Measurements from ENCODE around the gene MAGI1. TPM values are rescaled to one million over a fixed set of nuclear protein-coding genes. Genes with fewer than 3 reads are reported as not detected.
A peak's percentile ranks its signal among the peaks of the same experiment; 100 is the strongest.

Gene MAGI1
- total RNA-seq, 1 donor from 2014 or later, result 101 TPM

DNA sequence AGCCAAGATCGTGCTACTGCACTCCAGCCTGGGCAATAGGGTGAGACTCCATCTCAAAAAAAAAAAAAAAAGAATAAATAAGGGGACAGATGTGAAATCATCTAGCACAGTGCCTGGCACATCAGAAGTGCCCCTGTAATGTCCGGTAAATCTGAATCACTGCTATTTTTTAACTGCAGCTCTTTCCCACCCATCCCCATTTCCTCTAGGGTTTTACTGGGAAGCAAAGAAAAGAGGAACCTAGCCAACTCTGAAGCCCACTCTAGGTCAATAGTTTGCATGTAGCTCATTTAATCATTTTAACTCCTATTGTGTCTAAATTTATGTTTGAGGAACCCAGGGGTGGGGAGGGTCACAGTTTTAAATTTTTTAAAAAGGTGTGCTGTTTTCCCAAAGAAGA lies 26.0 kb downstream of the MAGI1 start:
- peak; percentile 30 for DNase-seq

DNA sequence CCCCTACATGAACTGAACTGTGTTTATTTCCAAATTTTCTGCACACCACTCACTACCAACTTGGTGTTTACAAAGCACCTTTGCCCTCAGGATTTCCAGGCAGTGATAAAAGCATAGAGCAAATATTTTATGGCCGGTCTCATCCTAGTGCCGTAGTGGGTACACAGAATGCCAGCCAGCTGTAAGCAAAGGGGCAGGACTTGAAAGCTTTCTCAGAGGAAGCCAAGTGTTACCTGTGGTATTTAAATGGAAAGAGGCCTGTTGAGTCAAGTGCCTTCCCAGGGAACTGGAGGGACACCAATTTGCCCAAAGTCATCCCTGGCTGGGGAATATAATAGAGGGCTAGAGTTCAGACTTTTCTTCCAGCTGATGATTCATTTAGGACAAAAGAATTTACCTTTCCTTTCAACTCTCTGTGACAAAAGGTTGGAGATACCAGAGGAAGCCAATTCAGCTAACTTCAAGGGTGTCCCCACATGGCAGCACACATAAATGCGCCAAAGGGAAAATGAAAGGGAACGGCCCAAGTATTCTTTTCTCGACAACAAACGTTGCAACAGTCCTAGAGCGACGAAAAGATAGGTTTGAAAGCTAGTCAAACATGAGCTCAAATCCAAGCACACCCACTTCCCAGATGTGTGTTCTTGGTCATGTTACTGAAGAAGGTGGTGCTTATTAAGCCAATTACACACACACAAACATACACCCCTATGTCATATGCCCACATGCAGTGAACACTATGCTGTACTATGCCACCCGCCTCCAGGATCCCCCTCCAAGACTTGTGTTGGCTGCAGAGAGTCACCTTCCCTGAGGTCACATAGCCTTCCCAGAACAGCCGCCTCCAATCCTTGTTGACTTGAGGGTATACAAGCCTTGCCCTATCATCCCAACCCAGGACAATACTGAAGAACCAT lies 27.7 kb downstream of the MAGI1 start:
- DNase-seq, result peak; percentile 43

DNA sequence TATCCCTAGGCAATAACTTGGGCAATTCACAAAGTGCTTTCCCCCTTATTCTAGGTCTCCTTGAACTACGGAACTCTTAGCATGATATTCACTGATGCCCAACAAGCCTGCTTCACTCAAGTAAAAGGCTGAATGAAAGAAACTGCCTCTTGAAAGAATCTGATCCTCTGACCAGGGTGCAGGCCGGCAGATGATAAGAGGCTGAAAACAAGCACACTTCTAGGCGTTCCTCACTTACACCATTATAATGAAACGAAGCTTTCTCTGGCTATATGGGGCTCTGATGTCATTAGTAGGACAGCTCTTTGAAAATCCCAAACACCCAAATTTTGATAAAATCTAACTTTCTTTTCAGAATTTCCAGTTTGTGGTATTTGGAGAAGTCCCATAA lies 28.4 kb downstream of the MAGI1 start:
- no peak for DNase-seq

DNA sequence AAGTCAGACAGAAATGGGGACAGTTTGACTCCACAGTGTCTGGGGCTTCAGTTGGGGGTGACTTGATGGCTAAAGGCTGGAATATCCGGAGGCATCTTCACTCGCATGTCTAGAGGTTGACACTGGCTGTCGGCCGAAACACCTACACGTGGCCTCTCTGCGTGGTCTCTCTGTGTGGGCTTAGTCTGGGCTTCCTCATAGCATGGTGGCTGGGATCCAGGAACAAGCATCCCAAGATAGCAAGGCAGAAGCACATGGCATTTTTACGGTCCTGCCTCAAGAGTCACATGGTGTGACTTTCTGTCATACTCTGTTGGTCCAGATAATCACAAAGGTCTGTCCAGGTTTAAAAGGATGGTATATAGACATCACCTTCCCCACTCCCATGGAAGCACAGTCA lies 34.5 kb downstream of the MAGI1 start:
- DNase-seq, result no peak

DNA sequence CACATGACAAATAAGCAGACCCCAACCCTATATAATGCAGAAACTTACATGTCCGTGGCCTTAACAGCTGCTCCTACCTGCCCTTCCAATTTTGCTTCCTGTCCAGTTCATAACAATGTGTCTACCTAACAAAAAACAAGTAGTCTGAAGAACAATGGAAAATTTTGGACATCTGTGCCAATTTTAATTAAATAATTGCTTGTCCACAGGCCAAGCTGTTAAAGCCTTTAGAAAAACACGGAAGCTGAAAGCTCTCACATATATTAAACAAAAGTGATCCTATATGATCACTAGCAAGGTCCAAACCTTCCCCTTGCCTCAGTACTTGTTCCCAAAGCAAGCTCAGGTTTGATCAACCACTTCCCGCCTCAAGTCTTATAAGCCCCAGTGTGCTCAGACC lies 37.1 kb downstream of the MAGI1 start:
- DNase-seq, result peak; percentile 63

DNA sequence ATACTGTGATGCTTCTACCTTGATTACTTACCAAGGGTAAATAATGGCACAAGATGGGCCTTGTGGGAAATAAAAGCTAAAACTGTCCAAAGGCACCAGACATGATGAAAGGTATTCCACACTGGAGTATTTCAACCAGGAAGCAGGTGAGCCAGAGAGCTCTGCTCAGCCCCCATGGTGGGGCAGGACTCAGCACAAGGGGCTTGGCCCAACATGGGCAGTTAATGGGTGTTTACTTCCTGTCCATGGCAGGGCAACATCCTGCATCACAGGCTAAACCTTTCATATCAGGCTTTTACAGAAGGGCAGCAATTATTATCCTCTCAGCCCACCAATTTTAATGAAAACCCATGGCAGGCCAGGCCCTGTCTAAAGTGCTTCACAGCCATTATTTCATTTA lies 38.2 kb downstream of the MAGI1 start:
- peak; percentile 35 for DNase-seq

DNA sequence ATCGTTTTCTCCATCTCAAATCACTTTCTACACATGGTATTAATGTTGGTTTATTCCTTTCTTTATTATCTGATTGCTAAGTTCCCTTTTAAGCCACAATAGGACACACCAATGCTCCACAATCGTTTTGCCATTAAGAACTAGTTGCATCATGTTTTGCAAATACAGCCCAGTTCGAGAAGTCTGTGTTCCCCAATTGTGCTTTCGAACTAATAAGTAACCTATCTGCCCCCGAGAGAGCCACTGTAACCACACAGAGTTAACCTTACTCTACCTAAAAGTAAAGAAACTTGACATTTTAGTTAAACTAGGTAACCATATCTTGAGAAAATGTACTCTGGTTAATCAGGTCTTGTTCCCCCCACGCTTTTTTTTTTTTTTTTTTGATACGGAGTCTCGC lies 39.1 kb downstream of the MAGI1 start:
- no peak for DNase-seq

DNA sequence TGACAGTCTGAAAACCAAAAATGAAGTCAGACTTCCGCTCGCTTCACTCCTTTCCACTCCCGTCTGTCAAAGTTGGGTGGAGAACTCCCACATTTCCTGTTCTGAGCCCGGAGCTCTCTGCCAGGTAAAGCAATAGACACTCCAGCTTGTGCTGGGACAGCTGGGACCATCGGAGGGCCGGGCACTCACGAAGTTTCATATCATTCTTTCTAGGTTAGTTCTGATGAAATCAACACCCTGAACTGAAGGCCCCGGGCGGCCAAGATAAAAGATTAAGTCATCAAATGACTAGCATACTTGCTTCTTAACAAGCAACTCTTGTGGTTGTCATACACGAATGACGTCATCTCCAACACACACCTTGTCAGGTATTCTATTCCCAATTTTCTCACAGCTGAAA lies 42.1 kb downstream of the MAGI1 start:
- DNase-seq, result no peak

DNA sequence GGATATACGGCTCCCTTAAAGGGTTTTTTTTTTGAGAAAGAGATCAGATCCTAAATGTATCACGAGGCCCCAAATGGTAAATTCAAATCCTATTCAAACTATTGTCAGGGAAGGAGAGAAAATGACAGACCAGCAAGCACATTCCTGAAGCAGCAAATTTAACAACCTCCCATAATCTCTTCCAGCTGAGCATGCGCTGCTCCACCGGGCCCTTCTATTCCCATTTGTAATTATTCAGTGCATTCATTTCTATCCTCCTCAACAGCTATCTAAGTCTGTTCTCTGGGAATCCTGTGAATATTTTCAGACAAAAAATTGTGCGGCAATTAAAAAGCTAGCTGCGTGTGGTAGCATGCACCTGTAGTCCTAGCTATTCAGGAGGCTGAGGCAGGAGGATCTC lies 43.2 kb downstream of the MAGI1 start:
- no peak for DNase-seq

DNA sequence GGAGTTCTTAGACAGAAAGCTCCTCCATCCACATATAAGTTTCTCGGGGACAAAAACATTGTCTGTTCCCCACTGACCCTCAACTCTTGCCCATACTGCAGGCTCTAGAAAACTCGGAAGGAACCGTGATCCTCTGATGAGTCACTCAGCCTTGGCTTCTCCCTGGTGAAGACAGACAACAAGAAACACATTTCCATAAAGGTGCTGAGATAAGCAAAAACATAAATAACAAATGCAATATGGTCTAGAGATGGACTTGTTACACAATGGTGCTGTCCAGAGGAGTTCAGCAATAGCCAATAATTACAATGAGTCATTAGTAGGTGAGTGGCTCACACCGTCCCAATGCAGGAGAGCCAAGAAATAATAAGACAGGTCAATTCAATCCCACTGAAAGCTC lies 43.7 kb downstream of the MAGI1 start:
- peak; percentile 70 for DNase-seq

DNA sequence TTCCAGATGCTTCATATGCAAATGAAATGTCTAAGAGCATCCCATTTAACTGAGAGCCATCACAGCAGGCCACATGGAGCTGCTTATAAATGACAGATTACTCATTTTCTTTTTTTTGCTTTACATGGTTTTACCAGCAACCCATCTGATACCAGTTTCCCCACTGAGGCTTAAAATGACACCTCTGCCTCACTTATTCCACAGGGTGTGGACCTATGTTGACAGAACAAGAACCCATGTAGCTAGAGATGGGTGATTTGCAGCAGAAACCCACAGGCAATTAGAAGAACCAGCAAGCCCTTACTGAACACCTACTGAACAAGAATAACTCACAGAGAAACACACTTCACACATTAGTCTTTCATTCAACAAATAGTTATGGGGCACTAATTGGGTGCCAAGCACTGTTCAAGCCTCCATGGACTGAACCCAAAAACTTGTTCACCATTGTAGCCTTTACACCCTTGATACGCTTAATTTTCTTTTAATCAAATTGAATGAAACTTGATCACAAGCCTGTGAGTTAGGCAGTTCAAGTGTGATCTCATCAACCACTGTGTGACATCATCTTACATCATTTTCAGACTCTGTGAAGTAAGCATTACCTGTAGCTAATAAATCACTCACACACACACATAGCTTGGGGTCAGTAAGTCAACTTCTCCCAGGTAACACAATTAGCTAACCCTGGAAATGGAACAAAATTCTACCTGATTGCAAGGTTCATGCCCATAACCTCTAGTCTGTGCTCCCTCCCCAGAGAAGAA lies 45.4 kb downstream of the MAGI1 start:
- no peak for DNase-seq

DNA sequence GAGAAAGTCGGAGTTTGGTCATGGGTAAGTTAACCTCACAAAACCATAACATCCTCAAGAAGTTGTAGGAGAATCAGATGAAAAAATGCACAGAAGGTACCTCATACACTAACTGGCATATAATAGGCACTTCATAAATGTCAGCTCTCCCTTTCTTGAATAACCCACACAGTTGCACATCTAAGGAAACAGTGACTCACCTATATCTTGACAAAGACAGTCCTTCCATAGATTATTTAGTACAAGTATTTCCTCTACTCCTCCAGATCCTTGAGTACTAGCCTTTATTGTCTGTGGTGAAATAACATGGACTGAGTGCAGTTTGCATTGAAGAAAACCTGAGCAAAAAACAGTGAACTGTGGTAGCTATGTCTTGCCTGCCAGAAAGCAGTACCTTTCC lies 46.6 kb downstream of the MAGI1 start:
- DNase-seq, result peak; percentile 64

DNA sequence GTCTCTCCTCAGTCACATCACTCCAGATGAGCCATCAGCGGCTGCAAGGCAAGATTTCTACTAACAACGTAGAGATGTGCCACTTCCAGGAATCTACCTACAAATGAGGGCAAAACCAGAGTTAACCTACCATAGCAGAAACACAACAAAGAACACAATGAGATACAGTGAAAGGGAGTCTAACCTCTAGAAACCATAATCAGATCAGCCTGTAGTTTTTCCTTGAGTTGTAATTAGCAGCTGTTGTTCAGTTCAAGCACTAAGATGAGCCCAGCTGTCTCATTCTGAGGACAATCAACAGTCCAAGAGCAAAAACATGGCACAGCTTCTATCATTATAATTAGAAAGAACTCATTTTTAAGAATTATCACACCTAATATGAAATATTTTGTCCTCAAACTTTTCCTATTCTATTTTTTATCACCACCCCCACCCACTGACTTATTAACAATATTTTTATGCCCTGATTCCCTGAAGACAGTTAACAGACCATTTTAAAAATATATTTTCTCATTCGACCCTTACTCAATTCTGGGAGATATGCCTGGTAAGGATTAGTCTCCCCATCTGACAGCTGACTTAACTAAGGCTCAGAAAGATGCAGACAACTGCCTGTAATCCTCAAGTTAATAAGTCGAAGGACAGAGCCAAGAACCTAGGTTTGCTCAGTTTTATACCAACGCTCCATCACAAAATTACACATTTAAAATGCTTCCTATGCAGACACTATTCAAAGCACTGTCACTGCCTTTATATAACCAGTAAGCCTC lies 50.1 kb downstream of the MAGI1 start:
- DNase-seq, result no peak

DNA sequence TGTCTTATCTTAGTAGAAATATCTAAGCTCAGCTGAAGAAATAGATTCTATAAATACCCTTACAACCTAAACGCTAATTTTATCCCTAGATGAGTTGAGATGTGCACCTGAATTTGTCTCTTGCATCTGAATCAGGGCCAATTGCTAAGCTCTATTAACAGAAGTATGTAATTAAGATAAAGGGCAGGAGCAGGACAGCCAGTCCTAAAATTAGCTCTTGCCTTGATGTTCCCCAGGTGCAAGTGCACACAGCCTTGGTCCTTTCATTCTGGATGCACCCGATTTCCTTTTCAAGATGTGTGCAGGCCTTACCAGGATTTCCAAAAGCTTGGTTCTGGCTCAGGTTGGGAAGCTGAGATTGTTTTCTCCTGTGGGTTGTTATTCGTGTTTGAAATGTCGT lies 52.4 kb downstream of the MAGI1 start:
- no peak for DNase-seq

DNA sequence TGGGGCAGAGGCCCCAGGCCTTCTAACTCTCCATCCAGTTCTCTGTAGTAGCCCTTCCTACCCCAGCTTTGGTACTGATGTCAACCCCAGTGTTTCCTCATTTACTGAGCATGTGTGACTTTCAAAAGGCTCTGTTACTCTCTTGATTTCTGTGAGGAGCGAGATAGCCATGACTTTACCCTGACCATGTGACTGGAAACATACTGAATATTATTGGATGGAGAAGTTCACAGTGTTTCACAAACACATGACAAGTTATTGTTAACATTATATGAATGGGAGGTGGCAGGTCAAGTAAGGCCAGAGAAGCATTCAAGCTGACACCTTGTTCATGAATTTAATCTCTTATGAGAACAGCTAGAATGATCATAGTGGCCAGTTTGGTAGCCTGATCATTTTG lies 53.7 kb downstream of the MAGI1 start:
- no peak for DNase-seq

DNA sequence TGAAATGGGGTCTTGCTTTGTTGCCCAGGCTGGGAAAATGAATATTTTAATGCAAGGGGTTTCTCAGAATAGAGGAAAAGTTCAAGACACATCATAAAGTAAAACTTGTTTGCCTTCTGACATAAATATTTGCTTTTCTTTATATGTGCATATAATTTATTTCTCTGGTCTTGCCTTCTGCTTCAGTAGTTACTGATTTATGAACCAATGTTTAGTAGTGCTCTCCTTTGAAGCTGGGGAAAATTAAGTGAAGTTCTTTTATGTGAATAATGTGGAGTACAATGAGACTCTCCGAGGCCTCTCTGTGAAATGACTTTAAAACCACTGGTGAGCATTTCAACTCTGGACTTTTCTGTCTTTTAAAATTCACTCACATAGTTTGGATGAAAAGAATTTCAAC lies 55.6 kb downstream of the MAGI1 start:
- DNase-seq, result no peak

DNA sequence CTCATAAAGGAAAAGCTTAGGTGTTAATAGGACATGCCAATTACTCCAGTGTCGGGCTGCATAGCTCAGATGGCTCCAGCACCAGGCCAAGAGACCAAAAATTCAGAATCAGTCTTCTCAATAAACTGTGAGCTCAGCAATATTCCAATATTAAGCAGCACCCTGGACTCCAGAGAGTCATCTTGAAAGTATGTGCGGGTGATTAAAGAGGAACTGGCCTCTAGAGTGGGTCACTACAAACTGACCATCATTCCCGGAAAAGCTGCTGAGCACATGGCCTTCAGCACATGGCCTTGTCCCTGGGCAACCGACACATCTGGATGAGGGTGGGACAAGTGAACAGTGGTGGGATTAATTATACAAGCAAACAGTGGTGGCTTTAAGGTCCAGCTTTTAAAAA lies 59.0 kb downstream of the MAGI1 start:
- no peak for DNase-seq

DNA sequence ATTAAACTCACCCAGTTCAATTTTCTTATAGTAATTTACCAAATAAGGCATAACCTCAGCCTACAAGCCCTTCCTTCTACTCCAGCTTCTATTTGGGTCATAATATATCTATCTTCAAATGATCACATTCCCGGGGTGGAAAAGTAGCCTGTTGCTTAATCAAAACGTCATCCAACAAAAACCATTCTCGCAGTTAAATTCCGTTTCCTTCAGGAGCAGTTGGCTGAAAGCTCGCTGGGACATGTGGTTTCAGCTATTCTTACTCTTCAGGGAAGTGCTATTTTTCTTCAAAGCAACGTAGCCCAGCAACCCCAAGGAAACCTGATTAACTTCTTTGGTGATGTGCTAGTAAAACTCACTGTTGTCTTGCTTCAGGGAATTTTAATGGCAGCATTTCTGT lies 59.6 kb downstream of the MAGI1 start:
- no peak for DNase-seq

DNA sequence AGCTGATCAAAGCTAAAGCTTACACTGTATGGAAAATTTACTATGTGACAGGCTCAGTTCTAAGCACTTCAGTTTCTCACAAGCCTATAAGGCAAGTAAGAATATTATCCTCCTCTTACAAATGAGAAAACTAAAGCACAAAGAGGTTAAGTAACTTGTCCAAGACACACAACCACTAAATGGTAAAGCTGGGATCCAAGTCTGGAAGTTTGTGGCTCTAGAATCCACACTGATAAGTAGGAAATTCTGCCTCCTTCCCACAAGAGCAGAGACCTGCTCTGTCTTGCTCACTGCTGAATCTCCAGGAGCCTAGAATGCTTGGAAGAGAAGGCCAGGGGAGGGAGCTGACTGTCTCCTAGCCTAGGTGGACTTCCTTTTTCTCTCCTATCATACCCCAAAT lies 60.6 kb downstream of the MAGI1 start:
- no peak for DNase-seq

DNA sequence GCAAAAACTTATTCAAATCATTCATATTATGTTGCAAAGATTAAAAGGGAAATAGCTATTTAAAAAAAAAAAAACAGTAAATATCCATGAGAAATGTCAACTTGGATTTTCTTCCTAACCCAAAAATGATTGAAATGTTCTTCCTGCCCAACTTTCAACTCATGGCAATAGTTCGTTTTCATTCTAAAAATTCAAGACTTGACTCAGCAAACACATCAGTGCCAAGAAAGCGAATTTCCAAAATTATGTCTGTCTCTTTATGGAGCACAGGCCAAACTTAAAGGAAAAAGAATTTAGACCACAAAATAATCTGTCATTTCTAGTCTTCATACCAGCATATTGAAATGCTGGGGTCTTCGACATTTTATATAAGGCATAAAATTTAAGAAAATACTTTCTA lies 63.7 kb downstream of the MAGI1 start:
- no peak for DNase-seq

DNA sequence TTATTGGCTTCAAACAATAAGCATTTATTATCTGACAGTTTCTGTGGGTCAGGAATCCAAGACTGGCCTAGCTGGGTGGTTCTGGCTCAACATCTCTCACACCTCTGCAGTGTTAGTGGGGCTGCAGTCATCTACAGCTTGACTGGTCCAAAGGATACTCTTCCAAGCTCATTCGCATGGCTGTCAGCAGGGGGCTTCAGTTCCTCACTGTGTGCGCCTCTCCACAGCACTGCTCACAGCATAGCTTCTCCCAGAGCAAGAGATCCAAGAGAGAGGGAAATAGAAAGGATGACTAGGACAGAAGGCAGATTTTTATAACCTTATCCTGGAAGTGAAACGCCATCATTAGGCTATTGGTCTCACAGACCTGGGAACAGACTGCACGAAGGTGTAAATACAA lies 64.2 kb downstream of the MAGI1 start:
- no peak for DNase-seq

DNA sequence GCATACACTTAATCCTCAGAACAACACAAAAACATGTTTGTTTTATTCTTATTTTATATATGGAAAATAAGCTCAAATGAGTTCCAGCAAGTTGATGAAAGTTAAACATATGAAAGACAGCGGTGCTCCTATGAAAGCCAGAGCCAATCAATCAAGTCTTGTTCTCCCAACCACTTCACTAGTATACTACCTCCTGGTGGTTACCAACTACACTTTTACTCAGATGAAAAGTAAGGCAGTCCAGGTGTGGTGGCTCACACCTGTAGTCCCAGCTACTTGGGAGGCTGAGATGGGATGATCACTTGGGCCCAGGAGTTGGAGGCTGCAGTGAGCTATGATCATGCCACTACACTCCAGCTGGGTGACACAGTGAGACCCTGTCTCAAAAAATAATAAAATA lies 66.0 kb downstream of the MAGI1 start:
- DNase-seq, result no peak
